HepG2 (cell line): ENCODE data around the gene SLC1A4. TPM values are rescaled to one million over a fixed set of nuclear protein-coding genes. Genes with fewer than 3 reads are reported as not detected.

Experiments
- ADNP ChIP-seq: sonication (generic); formaldehyde crosslinking; IDR thresholded peaks from 2 replicates; pipeline ENCODE4 v1.4.0; 2020; ENCODE audit warnings: missing genetic modification reagents
- CBX1 ChIP-seq: IDR thresholded peaks from one replicate; pipeline ENCODE4 v1.6.1; 2016; ENCODE audit warnings: antibody characterized with exemption, low read depth
- HNRNPL ChIP-seq: fragments of 200-400 bp; formaldehyde crosslinking; IDR thresholded peaks from 2 replicates; pipeline ENCODE4 v1.6.1; 2017; ENCODE audit warnings: mild to moderate bottlenecking, low read depth, low read length
- MIER2 ChIP-seq: IDR thresholded peaks from 2 replicates; pipeline ENCODE4 v1.6.1; 2016; ENCODE audit warnings: missing biosample characterization, missing genetic modification reagents
- NFE2 ChIP-seq: sonication (generic); formaldehyde crosslinking; IDR thresholded peaks from 2 replicates; pipeline ENCODE4 v1.4.0; 2020; ENCODE audit warnings: missing genetic modification reagents
- NFRKB ChIP-seq: fragments of 450-650 bp; IDR thresholded peaks from 2 replicates; pipeline ENCODE4 v1.6.1; 2017
- NR2F6 ChIP-seq, 2 experiments: IDR thresholded peaks; 2 replicates each; pipeline ENCODE4 v1.6.1; 2016; ENCODE audit warnings: antibody characterized with exemption in 1 of 2, mild to moderate bottlenecking in 1 of 2
- PRPF4 ChIP-seq: fragments of 200-400 bp; formaldehyde crosslinking; IDR thresholded peaks from 2 replicates; pipeline ENCODE4 v1.6.1; 2016; ENCODE audit warnings: low read length, low read depth; ENCODE audit not compliant: poor library complexity, severe bottlenecking
- SMAD1 ChIP-seq: sonication (generic); formaldehyde crosslinking; IDR thresholded peaks from 2 replicates; pipeline ENCODE4 v1.4.0; 2020; ENCODE audit warnings: missing genetic modification reagents, low read depth, mild to moderate bottlenecking, borderline replicate concordance
- THAP11 ChIP-seq: IDR thresholded peaks from 2 replicates; pipeline ENCODE4 v1.6.1; 2016; ENCODE audit warnings: missing biosample characterization, missing genetic modification reagents
- ZBTB38 ChIP-seq: sonication (generic); formaldehyde crosslinking; IDR thresholded peaks from 2 replicates; pipeline ENCODE4 v1.5.1; 2020; ENCODE audit warnings: mild to moderate bottlenecking, missing genetic modification reagents
- ZNF225 ChIP-seq: sonication (generic); formaldehyde crosslinking; IDR thresholded peaks from 2 replicates; pipeline ENCODE4 v1.4.0; 2020; ENCODE audit warnings: mild to moderate bottlenecking, missing genetic modification reagents
- ZNF34 ChIP-seq: sonication (generic); formaldehyde crosslinking; IDR thresholded peaks from 2 replicates; pipeline ENCODE4 v1.4.0; 2020; ENCODE audit warnings: mild to moderate bottlenecking, missing genetic modification reagents, borderline replicate concordance
- ZNF451 ChIP-seq: sonication (generic); formaldehyde crosslinking; IDR thresholded peaks from 2 replicates; pipeline ENCODE4 v1.5.0; 2020; ENCODE audit warnings: mild to moderate bottlenecking, missing genetic modification reagents
- ZNF768 ChIP-seq: sonication (generic); formaldehyde crosslinking; IDR thresholded peaks from 2 replicates; pipeline ENCODE4 v1.4.0; 2020; ENCODE audit warnings: missing genetic modification reagents
- ZNF839 ChIP-seq: sonication (generic); formaldehyde crosslinking; IDR thresholded peaks from 2 replicates; pipeline ENCODE4 v1.4.0; 2020; ENCODE audit warnings: missing genetic modification reagents, mild to moderate bottlenecking, borderline replicate concordance
- polyA plus RNA-seq, 8 experiments: library from polyadenylated mRNA; depleted of rRNA in 3 of 8; stranded (reverse) in 7 of 8; unstranded in 1 of 8; fragments of >200 nt; fragmentation: Illumina TruSeq in 4 of 8; extraction: Trizol in 4 of 8; gene quantifications; 2 replicates each; pipeline versions ENCODE4 v1.2.1 to v1.2.3, GENCODE V29; 2011 to 2016; ENCODE audit warnings: low read depth in 4 of 8, missing spikeins in 1 of 8, mixed read lengths in 1 of 8; ENCODE audit not compliant: insufficient read depth in 1 of 8
- total RNA-seq, 5 experiments: library from RNA; depleted of rRNA; stranded (reverse); fragments of >200 nt; fragmentation: Illumina TruSeq; extraction: Trizol; gene quantifications; 2 replicates each; pipeline ENCODE4 v1.2.3, GENCODE V29; 2016; ENCODE audit warnings: low read depth in 1 of 5
- TF ChIP-seq, protein P1 (sequence below): sonication (generic); formaldehyde crosslinking; conservative IDR thresholded peaks from 2 replicates; pipeline ENCODE4 v1.4.0; 2020; ENCODE audit warnings: mild to moderate bottlenecking, missing genetic modification reagents, moderate library complexity
- TF ChIP-seq, protein P2 (sequence below): sonication (generic); formaldehyde crosslinking; IDR thresholded peaks from 2 replicates; pipeline ENCODE4 v1.5.0; 2020; ENCODE audit warnings: missing genetic modification reagents

The SLC1A4 gene
- total and polyA plus RNA-seq, 2 of the 13 experiments (the other 11 are each of a cell fraction or from before 2014, with no cell fraction given) = 21.0 to 39.6 TPM

DNA sequence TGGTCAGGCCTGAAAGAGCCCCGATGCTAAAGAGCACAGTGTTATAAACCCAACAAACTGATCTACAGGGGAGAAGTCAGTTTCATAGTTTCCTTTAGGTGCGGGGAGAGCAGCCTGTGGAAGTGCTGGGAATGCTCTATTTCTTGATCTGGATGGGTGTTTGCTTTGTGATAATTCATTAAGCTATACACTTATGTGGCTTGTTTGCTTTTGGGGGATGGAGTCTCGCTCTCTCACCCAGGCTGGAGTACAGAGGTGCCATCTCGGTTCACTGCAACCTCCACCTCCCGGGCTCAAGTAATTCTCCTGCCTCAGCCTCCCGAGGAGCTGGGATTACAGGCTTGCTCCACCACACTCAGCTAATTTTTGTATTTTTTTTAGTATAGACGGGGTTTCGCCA is 37.0 kb downstream of the SLC1A4 start (continued):
- TF ChIP-seq NR2F6 (IDR thresholded peaks at IDR 0.05) = no peak
- TF ChIP-seq NR2F6 (CRISPR knock-in tag; IDR thresholded peaks at IDR 0.05) = no peak
- no peak for TF ChIP-seq ZNF225 (CRISPR knock-in tag)
- TF ChIP-seq NFRKB = no peak
- TF ChIP-seq THAP11 (CRISPR knock-in tag) = no peak
- no peak for TF ChIP-seq ZNF768 (CRISPR knock-in tag)
- TF ChIP-seq HNRNPL = no peak
- TF ChIP-seq MIER2 (CRISPR knock-in tag) = no peak
- no peak for TF ChIP-seq ZNF839 (CRISPR knock-in tag)
- TF ChIP-seq NFE2 (CRISPR knock-in tag) = no peak
- TF ChIP-seq, protein P1, sequence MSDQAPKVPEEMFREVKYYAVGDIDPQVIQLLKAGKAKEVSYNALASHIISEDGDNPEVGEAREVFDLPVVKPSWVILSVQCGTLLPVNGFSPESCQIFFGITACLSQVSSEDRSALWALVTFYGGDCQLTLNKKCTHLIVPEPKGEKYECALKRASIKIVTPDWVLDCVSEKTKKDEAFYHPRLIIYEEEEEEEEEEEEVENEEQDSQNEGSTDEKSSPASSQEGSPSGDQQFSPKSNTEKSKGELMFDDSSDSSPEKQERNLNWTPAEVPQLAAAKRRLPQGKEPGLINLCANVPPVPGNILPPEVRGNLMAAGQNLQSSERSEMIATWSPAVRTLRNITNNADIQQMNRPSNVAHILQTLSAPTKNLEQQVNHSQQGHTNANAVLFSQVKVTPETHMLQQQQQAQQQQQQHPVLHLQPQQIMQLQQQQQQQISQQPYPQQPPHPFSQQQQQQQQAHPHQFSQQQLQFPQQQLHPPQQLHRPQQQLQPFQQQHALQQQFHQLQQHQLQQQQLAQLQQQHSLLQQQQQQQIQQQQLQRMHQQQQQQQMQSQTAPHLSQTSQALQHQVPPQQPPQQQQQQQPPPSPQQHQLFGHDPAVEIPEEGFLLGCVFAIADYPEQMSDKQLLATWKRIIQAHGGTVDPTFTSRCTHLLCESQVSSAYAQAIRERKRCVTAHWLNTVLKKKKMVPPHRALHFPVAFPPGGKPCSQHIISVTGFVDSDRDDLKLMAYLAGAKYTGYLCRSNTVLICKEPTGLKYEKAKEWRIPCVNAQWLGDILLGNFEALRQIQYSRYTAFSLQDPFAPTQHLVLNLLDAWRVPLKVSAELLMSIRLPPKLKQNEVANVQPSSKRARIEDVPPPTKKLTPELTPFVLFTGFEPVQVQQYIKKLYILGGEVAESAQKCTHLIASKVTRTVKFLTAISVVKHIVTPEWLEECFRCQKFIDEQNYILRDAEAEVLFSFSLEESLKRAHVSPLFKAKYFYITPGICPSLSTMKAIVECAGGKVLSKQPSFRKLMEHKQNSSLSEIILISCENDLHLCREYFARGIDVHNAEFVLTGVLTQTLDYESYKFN (CRISPR knock-in tag) = 0 out of 2 replicates have a peak, but pooled peaks have one; percentile 32
- TF ChIP-seq CBX1 = no peak
- TF ChIP-seq ADNP (CRISPR knock-in tag) = no peak
- TF ChIP-seq SMAD1 (CRISPR knock-in tag) = no peak
- no peak for TF ChIP-seq PRPF4
- TF ChIP-seq ZBTB38 (CRISPR knock-in tag) = no peak
- TF ChIP-seq ZNF34 (CRISPR knock-in tag) = no peak
- TF ChIP-seq, protein P2, sequence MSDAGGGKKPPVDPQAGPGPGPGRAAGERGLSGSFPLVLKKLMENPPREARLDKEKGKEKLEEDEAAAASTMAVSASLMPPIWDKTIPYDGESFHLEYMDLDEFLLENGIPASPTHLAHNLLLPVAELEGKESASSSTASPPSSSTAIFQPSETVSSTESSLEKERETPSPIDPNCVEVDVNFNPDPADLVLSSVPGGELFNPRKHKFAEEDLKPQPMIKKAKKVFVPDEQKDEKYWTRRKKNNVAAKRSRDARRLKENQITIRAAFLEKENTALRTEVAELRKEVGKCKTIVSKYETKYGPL (CRISPR knock-in tag) = no peak
- TF ChIP-seq ZNF451 (CRISPR knock-in tag) = no peak
- TF ChIP-seq, all 625 proteins: peak for 13
